A673 (cell line): Measurements from ENCODE around the gene MRPS18A. TPM values are rescaled to one million over a fixed set of nuclear protein-coding genes. Genes with fewer than 3 reads are reported as not detected.

Source experiments
- BruUV-seq: library from RNA; stranded (reverse); fragments of 400-500 nt; replicated peaks from 2 replicates; lab custom pipeline; 2021; lab: Mats Ljungman, UMichigan
- CTCF ChIA-PET: fragments of 300-600 bp; sonication (Branson Sonifier 250); formaldehyde crosslinking; loops from one replicate; lab custom pipeline; 2022; ENCODE audit warnings: antibody characterized with exemption; lab: Charles Lee
- POLR2A ChIA-PET: fragments of 300-600 bp; sonication (Branson Sonifier 250); formaldehyde crosslinking; loops from one replicate; lab custom pipeline; 2022; ENCODE audit warnings: antibody characterized with exemption; ENCODE audit not compliant: low non-redundant PET; lab: Charles Lee
- DNase-seq: peaks from one replicate; pipeline ENCODE4 v3.0.0-alpha.2; 2015; ENCODE audit warnings: low spot score
- H3K27ac ChIP-seq: fragments of 200-600 bp; sonication (generic); 2 replicates; pipeline ENCODE4 v1.5.1; 2016; ENCODE audit warnings: mixed run types, low read depth, mild to moderate bottlenecking, mixed read lengths, antibody characterized with exemption, low read length; ENCODE audit not compliant: poor library complexity, severe bottlenecking
- H3K27me3 ChIP-seq: fragments of 200-600 bp; sonication (generic); replicated peaks from 2 replicates; pipeline ENCODE4 v1.6.1; 2017; ENCODE audit warnings: mixed run types, low read depth, mild to moderate bottlenecking, mixed read lengths, antibody characterized with exemption, low read length; ENCODE audit not compliant: insufficient read depth, poor library complexity
- H3K36me3 ChIP-seq: fragments of 200-600 bp; sonication (generic); 2 replicates; pipeline ENCODE4 v1.6.1; 2016; ENCODE audit warnings: mixed run types, mild to moderate bottlenecking, mixed read lengths, antibody characterized with exemption, low read length; ENCODE audit not compliant: insufficient read depth, poor library complexity, severe bottlenecking
- H3K4me1 ChIP-seq: fragments of 200-600 bp; sonication (generic); 2 replicates; pipeline ENCODE4 v1.6.1; 2017; ENCODE audit warnings: mixed run types, mild to moderate bottlenecking, mixed read lengths, antibody characterized with exemption, low read length; ENCODE audit not compliant: insufficient read depth, poor library complexity, severe bottlenecking
- H3K4me3 ChIP-seq: fragments of 200-600 bp; sonication (generic); 2 replicates; pipeline ENCODE4 v1.5.1; 2016; ENCODE audit warnings: low read depth, mixed run types, mild to moderate bottlenecking, mixed read lengths, low read length; ENCODE audit not compliant: poor library complexity, severe bottlenecking
- H3K9me3 ChIP-seq: fragments of 200-600 bp; sonication (generic); 2 replicates; pipeline ENCODE4 v1.6.1; 2016; ENCODE audit warnings: mixed run types, low read depth, mild to moderate bottlenecking, mixed read lengths, antibody characterized with exemption, low read length; ENCODE audit not compliant: poor library complexity, severe bottlenecking
- CTCF ChIP-seq: fragments of 300-800, 200-600 bp; sonication (generic); conservative IDR thresholded peaks from 2 replicates; pipeline ENCODE4 v1.5.1; 2017; ENCODE audit warnings: low read depth, mild to moderate bottlenecking, antibody characterized with exemption, low read length, moderate library complexity, mixed read lengths
- EZH2 ChIP-seq: fragments of 200-600 bp; sonication (generic); IDR thresholded peaks from 2 replicates; pipeline ENCODE4 v1.6.1; 2017; ENCODE audit warnings: borderline replicate concordance, low read depth, mild to moderate bottlenecking, mixed read lengths, antibody characterized with exemption, low read length; ENCODE audit not compliant: poor library complexity, severe bottlenecking
- intact Hi-C: fragments of 100-400 bp; cut with micrococcal nuclease; formaldehyde crosslinking; loops from one replicate; pipeline ENCODE4 v1.10.0; 2022; ENCODE audit not compliant: unreplicated experiment
- total RNA-seq: library from RNA; stranded (reverse); gene quantifications from 2 replicates; pipeline ENCODE4 v1.2.3, GENCODE V29; 2021

MRPS18A gene
- total RNA-seq, 1 experiment from 2014 or later, result 64.6 TPM

GRCh38 chr6:43720999-43721398 lies 33.4 kb upstream of the MRPS18A start:
- no peak for TF ChIP-seq EZH2
- no peak for TF ChIP-seq CTCF
- H3K36me3 ChIP-seq, result no peaks in the 10 kb centered on the region
- intact Hi-C loops, result no loop called here
- no peak for DNase-seq
- H3K27ac ChIP-seq, result no peak overlapping the region
- H3K9me3 ChIP-seq, result no peaks in the 10 kb centered on the region
- peaks cover 32% of the 10 kb centered on the region for H3K4me1 ChIP-seq
- BruUV-seq, result no TSS peak
- ChIA-PET POLR2A (no interaction called here), CTCF (interaction anchor here (0.5 to 1.1 kb wide), 2 partner anchors 22 to 358 kb away, joined by 3 read pairs; no protein-coding TSS in a partner anchor)
- no peak overlapping the region for H3K4me3 ChIP-seq
- no peaks in the 10 kb centered on the region for H3K27me3 ChIP-seq

DNA sequence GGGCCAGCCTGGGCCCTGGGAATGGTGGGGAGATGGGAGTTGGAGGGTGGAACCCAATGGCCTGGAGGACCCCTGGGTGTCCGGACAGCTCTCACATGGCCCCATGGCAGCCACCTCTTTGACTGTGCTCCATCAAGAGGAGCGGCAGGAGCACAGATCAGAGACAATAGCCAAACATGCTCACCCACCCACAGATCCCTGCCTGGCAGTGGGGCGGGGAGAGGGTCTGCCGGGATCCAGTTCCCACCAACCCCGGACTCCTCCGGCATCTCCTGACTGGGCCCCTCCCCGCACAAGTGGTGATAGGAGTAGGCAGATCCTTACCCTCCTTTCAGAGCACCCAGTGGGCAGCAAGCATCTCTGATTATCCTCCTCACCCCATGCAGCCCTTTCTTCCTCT lies 31.9 kb upstream of the MRPS18A start:
- intact Hi-C loops, result no loop called here
- no peaks in the 10 kb centered on the region for H3K27me3 ChIP-seq
- no peak for DNase-seq
- BruUV-seq, result no TSS peak
- ChIA-PET CTCF (no interaction called here), POLR2A (no interaction called here)
- H3K9me3 ChIP-seq, result no peaks in the 10 kb centered on the region
- H3K27ac ChIP-seq, result no peak overlapping the region
- TF ChIP-seq EZH2, result no peak
- TF ChIP-seq CTCF, result no peak
- H3K4me1 ChIP-seq, result peaks cover 33% of the 10 kb centered on the region
- no peaks in the 10 kb centered on the region for H3K36me3 ChIP-seq
- no peak overlapping the region for H3K4me3 ChIP-seq

DNA sequence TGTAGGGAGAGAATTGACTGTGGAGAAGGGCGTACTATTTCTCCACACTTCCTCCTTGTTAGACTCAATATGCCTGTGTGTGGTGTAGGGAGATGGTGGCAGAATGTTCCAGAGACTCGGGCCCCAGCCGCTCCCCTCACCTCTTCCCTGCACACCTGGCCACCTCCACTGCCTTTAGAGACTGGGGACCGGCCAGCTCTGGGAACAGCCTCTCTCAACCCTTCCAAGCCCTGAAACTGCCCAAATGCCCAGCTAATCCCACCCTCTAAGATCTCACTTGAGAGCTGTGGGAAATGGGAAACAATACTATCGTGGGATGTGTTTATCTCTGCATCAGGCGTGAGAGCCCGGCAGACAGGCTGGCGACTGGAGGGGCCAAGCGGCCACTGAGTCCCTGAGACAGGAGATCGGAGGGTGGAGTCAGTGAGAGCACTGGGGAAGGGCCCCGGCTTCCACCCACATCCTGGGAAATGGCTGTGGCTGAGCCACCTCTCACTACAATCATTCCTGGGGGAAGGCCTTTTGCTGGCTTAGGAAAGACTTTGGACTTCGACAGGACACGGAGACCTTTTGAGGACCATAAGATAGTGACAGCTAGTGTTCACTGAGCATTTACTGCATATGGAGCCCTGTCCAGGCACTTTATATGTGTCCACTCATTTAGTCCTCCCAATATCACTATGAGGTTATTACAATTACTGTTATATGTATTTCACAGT lies 31.0 kb upstream of the MRPS18A start:
- no peaks in the 10 kb centered on the region for H3K36me3 ChIP-seq
- ChIA-PET POLR2A (no interaction called here), CTCF (interaction anchor here (0.5 kb wide), 1 partner anchor 518 kb away, joined by 4 read pairs; no protein-coding TSS in a partner anchor)
- H3K27me3 ChIP-seq, result no peaks in the 10 kb centered on the region
- no peak overlapping the region for H3K4me3 ChIP-seq
- intact Hi-C loops, result no loop called here
- no peaks in the 10 kb centered on the region for H3K9me3 ChIP-seq
- no peak overlapping the region for H3K27ac ChIP-seq
- no peak for TF ChIP-seq CTCF
- no peak for TF ChIP-seq EZH2
- peaks cover 36% of the 10 kb centered on the region for H3K4me1 ChIP-seq
- DNase-seq, result no peak
- no TSS peak for BruUV-seq
